Right ventricle myocardium superior (tissue), 1 donor: ENCODE data around the gene FAM174A. TPM values are rescaled to one million over a fixed set of nuclear protein-coding genes. Genes with fewer than 3 reads are reported as not detected.

ENCODE experiments used
- ATAC-seq: fragments of 200-7000 bp; cut with Tn5 transposase; one replicate; pipeline ENCODE4 v1.9.1; 2020; ENCODE audit warnings: mild to moderate bottlenecking; ENCODE audit not compliant: poor library complexity
- DNase-seq: peaks from one replicate; pipeline ENCODE4 v3.0.0-alpha.2; 2020
- intact Hi-C: fragments of 100-400 bp; cut with DNase I; formaldehyde crosslinking; loops from one replicate; pipeline ENCODE4 v1.11.2; 2022
- total RNA-seq: library from RNA; stranded (reverse); fragmentation: NEBNext Ultra II Directional; extraction: Animal tissue kit (Norgen Biotek cat#: 25700); gene quantifications from one replicate; pipeline ENCODE4 v1.2.1, GENCODE V29; 2021
- donor health status: DM: no; HTN: yes; CAD: no; lungs with severe emphysema.

Gene FAM174A
- total RNA-seq, 1 donor from 2014 or later = 14.4 TPM

DNA sequence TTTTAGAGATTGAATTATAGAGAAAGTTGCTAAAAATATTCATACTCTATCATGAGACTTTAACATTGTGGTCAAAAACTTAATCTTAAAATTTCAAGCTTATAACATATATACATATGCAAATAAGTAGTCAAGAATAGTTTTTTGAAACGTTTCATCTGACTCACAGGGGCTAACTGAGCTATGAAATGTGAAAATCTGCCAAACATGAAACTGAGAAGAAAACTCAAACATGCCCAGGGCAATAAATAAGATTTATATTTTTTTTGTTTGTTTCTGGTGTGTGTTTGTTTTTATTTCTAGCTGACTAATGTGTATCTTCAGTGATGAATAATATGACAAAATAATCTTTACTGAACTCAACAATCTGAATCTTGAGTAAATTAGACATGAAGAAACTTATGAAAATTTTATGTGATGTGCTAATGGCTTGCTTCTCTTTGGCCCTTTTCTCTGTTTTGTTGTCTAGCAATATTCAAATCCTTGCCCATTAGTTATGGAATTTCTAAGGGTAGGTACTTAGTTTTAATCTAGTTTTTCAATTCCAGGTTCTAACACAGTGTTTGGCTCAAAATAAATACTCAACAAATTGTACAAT, 99.9 kb downstream of the FAM174A start:
- DNase-seq (no peak), ATAC-seq (no peak)
- intact Hi-C loops = no loop called here
